Naive thymus-derived CD4-positive, alpha-beta T cell (primary cell): Measurements from ENCODE around the gene AGAP1. TPM values are rescaled to one million over a fixed set of nuclear protein-coding genes. Genes with fewer than 3 reads are reported as not detected.

Experiments
- ATAC-seq: fragments of 150-1000 bp; cut with Tn5 transposase; 2 replicates; pipeline ENCODE4 v1.10.0; 2021; ENCODE audit warnings: mild to moderate bottlenecking, moderate library complexity
- CTCF ChIA-PET: fragments of 350-600 bp; sonication (Branson Sonifier 250); formaldehyde crosslinking; loops from one replicate; lab custom pipeline; 2021; ENCODE audit warnings: antibody characterized with exemption; lab: Charles Lee
- POLR2A ChIA-PET: fragments of 350-600 bp; sonication (Branson Sonifier 250); formaldehyde crosslinking; loops from one replicate; lab custom pipeline; 2021; ENCODE audit warnings: antibody characterized with exemption, inconsistent platforms; lab: Charles Lee
- DNase-seq, 9 donors: peaks; one replicate each; pipeline versions ENCODE4 v3.0.0 to v3.0.0-alpha.2; 2020 to 2022; ENCODE audit warnings: mixed read lengths in 1 of 9
- H3K27ac ChIP-seq: one replicate; pipeline ENCODE4 v1.7.0; 2013; ENCODE audit warnings: mild to moderate bottlenecking, low read depth, low read length, moderate library complexity
- H3K27me3 ChIP-seq, 2 donors: one replicate each; pipeline ENCODE4 v1.7.0; 2013; ENCODE audit warnings: low read length in 2 of 2, mild to moderate bottlenecking in 2 of 2, moderate library complexity in 2 of 2; ENCODE audit not compliant: control insufficient read depth in 2 of 2, insufficient read depth in 2 of 2
- H3K36me3 ChIP-seq, 3 experiments: 1 replicate in 2 of 3; 2 replicates in 1 of 3; pipeline ENCODE4 v1.7.0; 2013; ENCODE audit warnings: low read length in 3 of 3, mild to moderate bottlenecking in 3 of 3, moderate library complexity in 1 of 3; ENCODE audit not compliant: insufficient read depth in 3 of 3, control insufficient read depth in 2 of 3
- H3K4me1 ChIP-seq, 2 donors: one replicate each; pipeline ENCODE4 v1.7.0; 2013; ENCODE audit warnings: low read length in 2 of 2, mild to moderate bottlenecking in 2 of 2, moderate library complexity in 1 of 2; ENCODE audit not compliant: control insufficient read depth in 2 of 2, insufficient read depth in 2 of 2
- H3K4me3 ChIP-seq: 2 replicates; pipeline ENCODE4 v1.7.0; 2013; ENCODE audit warnings: mild to moderate bottlenecking, low read length
- H3K9me3 ChIP-seq, 3 experiments: 1 replicate in 2 of 3; 2 replicates in 1 of 3; pipeline ENCODE4 v1.7.0; 2013; ENCODE audit warnings: low read length in 3 of 3; ENCODE audit not compliant: control insufficient read depth in 2 of 3
- H3K27ac Mint-ChIP-seq, 9 donors: one replicate each; pipeline ENCODE4 v1.8.0; 2020 to 2022; ENCODE audit warnings: mixed read lengths in 9 of 9, mild to moderate bottlenecking in 8 of 9, moderate library complexity in 5 of 9, inconsistent platforms in 2 of 9
- H3K27me3 Mint-ChIP-seq, 5 donors: one replicate each; pipeline ENCODE4 v1.8.0; 2021 to 2022; ENCODE audit warnings: mixed read lengths in 5 of 5, mild to moderate bottlenecking in 1 of 5
- H3K36me3 Mint-ChIP-seq, 5 donors: one replicate each; pipeline ENCODE4 v1.8.0; 2020 to 2022; ENCODE audit warnings: mixed read lengths in 5 of 5, mild to moderate bottlenecking in 3 of 5, inconsistent platforms in 1 of 5
- H3K4me1 Mint-ChIP-seq, 7 donors: one replicate each; pipeline ENCODE4 v1.8.0; 2020 to 2022; ENCODE audit warnings: mixed read lengths in 7 of 7, mild to moderate bottlenecking in 3 of 7, inconsistent platforms in 1 of 7
- H3K4me3 Mint-ChIP-seq, 10 donors: one replicate each; pipeline ENCODE4 v1.8.0; 2020 to 2022; ENCODE audit warnings: mild to moderate bottlenecking in 10 of 10, mixed read lengths in 10 of 10, moderate library complexity in 6 of 10, inconsistent platforms in 2 of 10
- H3K9me3 Mint-ChIP-seq, 11 donors: one replicate each; pipeline ENCODE4 v1.8.0; 2020 to 2022; ENCODE audit warnings: mixed read lengths in 11 of 11, mild to moderate bottlenecking in 4 of 11, inconsistent platforms in 1 of 11, moderate library complexity in 1 of 11
- intact Hi-C, 2 donors: fragments of 100-400 bp; cut with micrococcal nuclease; formaldehyde crosslinking; loops; one replicate each; pipeline ENCODE4 v1.15.1; 2023
- polyA plus RNA-seq, 2 donors: library from polyadenylated mRNA; unstranded; fragments of 300-500 nt; fragmentation: Illumina TruSeq; gene quantifications; one replicate each; pipeline ENCODE4 v1.2.3, GENCODE V29; 2021
- total RNA-seq, 6 experiments: library from RNA in 5 of 6; stranded (reverse) in 5 of 6; gene quantifications; 1 replicate in 5 of 6; 2 replicates in 1 of 6; pipeline ENCODE4 v1.2.3 and lab custom pipeline; 2021 to 2026

The AGAP1 gene
- total and polyA plus RNA-seq, 7 experiments from 2014 or later, result 0.35 to 9.6 (median 0.85) TPM; not detected in 2

DNA sequence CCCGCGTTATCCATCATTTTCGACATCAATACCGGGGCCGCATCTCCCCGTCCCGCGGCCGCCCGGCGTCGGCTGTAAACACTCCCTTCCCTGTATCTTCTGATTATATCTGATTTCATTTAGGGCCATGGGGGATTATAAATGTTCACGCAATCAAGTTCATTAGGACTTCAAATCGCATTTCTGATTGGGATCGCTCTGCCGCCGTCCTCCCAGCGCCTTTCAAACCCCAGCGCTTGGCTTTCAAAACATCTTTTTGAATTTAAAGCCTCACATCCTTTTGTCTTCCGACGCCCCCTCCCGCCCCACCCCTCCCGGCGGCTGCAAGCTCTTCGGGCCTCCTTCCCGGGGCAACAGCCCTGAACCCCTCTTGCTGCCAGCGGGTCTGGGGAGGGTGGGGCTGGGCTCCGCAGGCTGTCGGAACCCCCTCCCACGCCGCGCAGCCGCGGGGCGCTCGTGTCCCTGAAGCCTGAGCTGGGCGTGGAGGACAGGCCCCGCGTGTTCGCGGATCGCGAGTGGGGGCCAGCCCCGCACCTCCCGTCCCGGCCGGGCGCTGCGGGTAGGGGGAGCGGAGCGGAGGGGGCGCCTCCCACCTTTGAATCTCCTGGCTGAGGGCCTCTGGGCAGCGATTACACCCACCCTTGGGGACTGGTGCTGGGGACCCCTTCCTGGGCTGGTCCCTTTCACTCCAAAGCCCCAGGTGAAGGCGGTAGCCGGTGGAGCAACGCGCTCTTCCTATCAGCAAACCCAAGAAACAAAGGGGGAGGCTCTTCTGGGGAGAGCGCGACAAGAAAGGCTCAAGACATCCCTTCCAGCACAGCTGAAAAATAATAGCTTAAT lies 685.6 kb downstream of the AGAP1 start:
- H3K27ac Mint-ChIP-seq, result peak overlapping the region in 1 of 9 donors; percentile 29

DNA sequence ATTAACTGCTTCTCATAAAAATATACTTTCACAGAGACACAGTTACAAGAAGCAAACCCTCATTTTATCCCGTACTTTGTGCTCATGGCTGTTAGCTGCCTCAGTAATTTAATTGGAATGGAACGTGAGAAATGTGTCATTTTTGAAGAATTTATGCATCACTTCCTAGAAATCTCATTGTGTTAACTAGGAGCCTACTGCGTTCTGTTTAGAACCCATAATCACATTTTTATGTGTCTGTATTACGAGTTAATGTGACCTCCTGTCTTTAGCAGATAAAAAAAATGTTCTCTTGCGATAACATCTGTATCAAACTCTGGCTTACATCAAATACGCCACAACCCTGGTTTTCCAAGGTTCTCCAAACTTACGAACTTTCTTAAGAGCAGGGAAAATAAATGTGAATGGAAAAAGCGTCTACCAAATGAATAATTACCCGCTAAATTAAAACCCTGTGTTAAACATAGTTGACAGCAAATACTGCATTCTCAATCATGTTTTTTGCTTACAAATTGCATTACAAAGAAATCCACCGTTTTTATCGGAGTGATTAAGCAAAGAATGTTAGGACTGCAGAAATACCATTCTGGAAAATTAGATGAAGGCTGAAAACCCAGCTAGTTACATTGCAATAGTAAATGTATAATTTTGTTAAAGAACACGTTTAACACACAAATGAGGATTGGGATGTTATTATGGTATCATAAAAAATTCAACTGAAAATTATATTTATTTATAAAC lies 686.4 kb downstream of the AGAP1 start:
- Mint-ChIP-seq H3K4me3 (peak overlapping the region in 2 of 10 donors; percentile 36 to 63), H3K36me3 (peaks cover 0 to 5% (median 0%) of the 10 kb centered on the region in 5 donors), H3K27ac (no peak overlapping the region), H3K27me3 (peaks cover 64 to 91% (median 72%) of the 10 kb centered on the region in 5 donors), H3K9me3 (peaks cover 0 to 17% (median 3%) of the 10 kb centered on the region in 11 donors), H3K4me1 (peaks cover 5 to 17% (median 13%) of the 10 kb centered on the region in 7 donors)
- intact Hi-C loops, result no loop called here
- ATAC-seq, result no peak
- Histone ChIP-seq H3K27ac (no peak overlapping the region), H3K4me1 (no peaks in the 10 kb centered on the region), H3K4me3 (no peak overlapping the region), H3K27me3 (peaks cover 6 to 15% of the 10 kb centered on the region in 2 donors), H3K9me3 (no peaks in the 10 kb centered on the region), H3K36me3 (no peaks in the 10 kb centered on the region)
- DNase-seq, result no peak
- CTCF ChIA-PET, result interaction anchor here (1.7 kb wide), 1 partner anchor 401 kb away, joined by 4 read pairs; no protein-coding TSS in a partner anchor
- POLR2A ChIA-PET, result no interaction called here

More for the DNA sequence above, 685.6 kb downstream of the AGAP1 start:
- Histone ChIP-seq H3K36me3 (no peaks in the 10 kb centered on the region), H3K9me3 (no peaks in the 10 kb centered on the region), H3K4me1 (no peaks in the 10 kb centered on the region), H3K4me3 (no peak overlapping the region), H3K27ac (no peak overlapping the region), H3K27me3 (peaks cover 6 to 17% of the 10 kb centered on the region in 2 donors)
- POLR2A ChIA-PET, result no interaction called here
- H3K27me3 Mint-ChIP-seq, result peaks cover 69 to 92% (median 75%) of the 10 kb centered on the region in 5 donors
- CTCF ChIA-PET, result no interaction called here
- peaks cover 5 to 17% (median 13%) of the 10 kb centered on the region in 7 donors for H3K4me1 Mint-ChIP-seq
- peak overlapping the region in 5 of 10 donors; percentile 29 to 73 (median 49) for H3K4me3 Mint-ChIP-seq
- intact Hi-C loops, result no loop called here
- H3K36me3 Mint-ChIP-seq, result peaks cover 0 to 2% (median 0%) of the 10 kb centered on the region in 5 donors
- H3K9me3 Mint-ChIP-seq, result peaks cover 0 to 17% (median 0%) of the 10 kb centered on the region in 11 donors
- DNase-seq, result no peak
- ATAC-seq, result no peak

DNA sequence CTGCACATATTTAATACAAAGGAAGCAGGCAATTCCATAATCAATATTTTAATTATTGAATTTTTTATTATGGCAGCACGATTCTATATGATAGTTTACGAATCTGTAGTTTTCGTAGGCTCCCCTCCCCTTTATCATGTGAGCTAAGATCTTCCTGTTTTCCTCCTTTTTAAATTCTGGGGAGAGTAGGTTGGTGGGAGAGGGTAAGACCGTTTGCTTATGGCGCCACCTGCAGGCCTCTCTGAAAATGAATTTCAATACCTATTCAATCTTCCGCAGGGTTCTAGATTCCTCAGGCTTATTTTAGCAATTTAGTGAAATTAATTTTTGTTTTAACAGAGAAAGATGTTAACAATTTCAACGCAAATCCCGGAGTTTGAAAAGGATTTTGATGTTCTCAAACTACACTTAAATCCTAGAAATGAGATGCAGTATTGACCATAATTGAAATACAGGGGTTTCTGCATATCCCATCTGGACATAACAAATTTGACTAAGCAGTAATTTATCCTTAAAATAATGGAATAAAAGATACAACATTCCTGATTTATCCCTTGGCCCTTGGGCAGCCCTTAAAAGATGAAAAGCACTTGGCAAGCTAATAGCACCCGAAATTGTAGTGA lies 687.1 kb downstream of the AGAP1 start:
- ChIA-PET CTCF (interaction anchor here (1.7 kb wide), 1 partner anchor 401 kb away, joined by 4 read pairs; no protein-coding TSS in a partner anchor), POLR2A (no interaction called here)
- ATAC-seq (no peak), DNase-seq (no peak)
- Mint-ChIP-seq H3K4me1 (peaks cover 5 to 16% (median 13%) of the 10 kb centered on the region in 7 donors), H3K27me3 (peaks cover 57 to 91% (median 71%) of the 10 kb centered on the region in 5 donors), H3K9me3 (peaks cover 0 to 24% (median 5%) of the 10 kb centered on the region in 11 donors), H3K27ac (peak overlapping the region in 1 of 9 donors; percentile 84), H3K4me3 (peak overlapping the region in 1 of 10 donors; percentile 19), H3K36me3 (peaks cover 0 to 5% (median 0%) of the 10 kb centered on the region in 5 donors)
- Histone ChIP-seq H3K27ac (no peak overlapping the region), H3K27me3 (peaks cover 6 to 15% of the 10 kb centered on the region in 2 donors), H3K4me3 (no peak overlapping the region), H3K36me3 (no peaks in the 10 kb centered on the region), H3K4me1 (no peaks in the 10 kb centered on the region), H3K9me3 (no peaks in the 10 kb centered on the region)
- intact Hi-C loops, result loop anchor here in 1 of 2 donors (1.0 kb wide), 2 partner anchors 402 to 415 kb away; no protein-coding TSS in a partner anchor
